HAP-1 (cell line): ENCODE results near the gene SPSB2.

Source experiments
- DNase-seq, 2 experiments: peaks; one replicate each; pipeline ENCODE4 v3.0.0-alpha.2; 2016 to 2020; ENCODE audit warnings: low spot score in 2 of 2
- H3K27me3 ChIP-seq: fragments of 250-450 bp; sonication (Bioruptor Pico); 2 replicates; pipeline ENCODE4 v1.5.1; 2020; ENCODE audit warnings: low read depth, mild to moderate bottlenecking, moderate library complexity
- H3K36me3 ChIP-seq: fragments of 250-450 bp; sonication (Bioruptor Pico); replicated peaks from 2 replicates; pipeline ENCODE4 v1.5.1; 2020; ENCODE audit warnings: mild to moderate bottlenecking
- H3K4me1 ChIP-seq: fragments of 250-450 bp; sonication (Bioruptor Pico); 2 replicates; pipeline ENCODE4 v1.5.1; 2020; ENCODE audit warnings: mild to moderate bottlenecking
- H3K4me3 ChIP-seq: fragments of 250-450 bp; sonication (Bioruptor Pico); 2 replicates; pipeline ENCODE4 v1.5.1; 2020; ENCODE audit warnings: mild to moderate bottlenecking, moderate library complexity
- H3K9me3 ChIP-seq: fragments of 250-450 bp; sonication (Bioruptor Pico); 2 replicates; pipeline ENCODE4 v1.5.1; 2020; ENCODE audit warnings: mild to moderate bottlenecking, moderate library complexity
- in situ Hi-C: fragments of 300-500 bp; cut with MboI; formaldehyde crosslinking; loops from 3 replicates; pipeline ENCODE4 v1.14.3; 2020; ENCODE audit warnings: low sequenced_read_pairs, inconsistent platforms, mixed read lengths

SPSB2 gene

DNA sequence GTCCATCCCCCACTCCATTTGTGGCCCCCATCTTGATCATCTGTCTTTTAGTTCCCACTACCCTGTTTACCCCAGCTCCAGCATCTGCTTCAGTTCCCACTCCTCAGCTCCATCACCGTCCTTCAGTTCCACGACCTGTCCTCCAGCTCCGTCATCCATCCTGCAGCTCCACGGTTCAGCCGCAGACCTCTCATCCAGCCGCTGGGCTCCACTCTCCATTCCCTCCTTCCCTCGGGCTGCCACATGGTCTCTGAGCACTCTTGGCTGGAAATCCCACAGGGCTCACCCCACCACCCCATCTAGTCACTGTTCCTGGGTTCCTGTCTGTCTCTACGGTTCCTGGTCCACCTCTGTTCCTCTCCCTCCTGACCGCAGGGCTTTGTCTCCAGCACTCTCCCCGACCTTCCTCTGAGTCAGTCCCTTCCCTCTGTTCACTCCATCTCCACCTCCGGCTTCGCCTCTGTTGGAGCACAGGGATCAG, 48.2 kb downstream of the SPSB2 start:
- no peak for DNase-seq

GRCh38 chr12:6824085-6824775, 48.9 kb downstream of the SPSB2 start:
- in situ Hi-C loops, result no loop called here
- H3K4me1 ChIP-seq, result peaks cover 17% of the 10 kb centered on the region
- H3K4me3 ChIP-seq, result no peak overlapping the region
- H3K36me3 ChIP-seq, result peaks cover 3% of the 10 kb centered on the region
- no peak for DNase-seq
- H3K9me3 ChIP-seq, result no peaks in the 10 kb centered on the region
- H3K27me3 ChIP-seq, result no peaks in the 10 kb centered on the region

More for the DNA sequence above, 48.2 kb downstream of the SPSB2 start:
- peaks cover 21% of the 10 kb centered on the region for H3K4me1 ChIP-seq
- no peak overlapping the region for H3K4me3 ChIP-seq
- H3K27me3 ChIP-seq, result no peaks in the 10 kb centered on the region
- no peaks in the 10 kb centered on the region for H3K9me3 ChIP-seq
- in situ Hi-C loops, result loop anchor here (5.0 kb wide), 1 partner anchor 73 kb away; the partner anchor contains the start of gene MLF2
- peaks cover 9% of the 10 kb centered on the region for H3K36me3 ChIP-seq

GRCh38 chr12:6823182-6824084, 49.7 kb downstream of the SPSB2 start:
- in situ Hi-C loops, result no loop called here
- H3K4me1 ChIP-seq, result peaks cover 17% of the 10 kb centered on the region
- DNase-seq, result no peak
- H3K9me3 ChIP-seq, result no peaks in the 10 kb centered on the region
- H3K36me3 ChIP-seq, result no peaks in the 10 kb centered on the region
- no peak overlapping the region for H3K4me3 ChIP-seq
- no peaks in the 10 kb centered on the region for H3K27me3 ChIP-seq

- Histone ChIP-seq H3K4me1 (peaks cover 17% of the 10 kb centered on the region), H3K4me3 (peak overlapping the region; percentile 33), H3K9me3 (no peaks in the 10 kb centered on the region), H3K27me3 (no peaks in the 10 kb centered on the region), H3K36me3 (no peaks in the 10 kb centered on the region)
- no peak for DNase-seq
- in situ Hi-C loops, result no loop called here
These were observed 50.5 kb downstream of the SPSB2 start for GRCh38 chr12:6822426-6823135.

DNA sequence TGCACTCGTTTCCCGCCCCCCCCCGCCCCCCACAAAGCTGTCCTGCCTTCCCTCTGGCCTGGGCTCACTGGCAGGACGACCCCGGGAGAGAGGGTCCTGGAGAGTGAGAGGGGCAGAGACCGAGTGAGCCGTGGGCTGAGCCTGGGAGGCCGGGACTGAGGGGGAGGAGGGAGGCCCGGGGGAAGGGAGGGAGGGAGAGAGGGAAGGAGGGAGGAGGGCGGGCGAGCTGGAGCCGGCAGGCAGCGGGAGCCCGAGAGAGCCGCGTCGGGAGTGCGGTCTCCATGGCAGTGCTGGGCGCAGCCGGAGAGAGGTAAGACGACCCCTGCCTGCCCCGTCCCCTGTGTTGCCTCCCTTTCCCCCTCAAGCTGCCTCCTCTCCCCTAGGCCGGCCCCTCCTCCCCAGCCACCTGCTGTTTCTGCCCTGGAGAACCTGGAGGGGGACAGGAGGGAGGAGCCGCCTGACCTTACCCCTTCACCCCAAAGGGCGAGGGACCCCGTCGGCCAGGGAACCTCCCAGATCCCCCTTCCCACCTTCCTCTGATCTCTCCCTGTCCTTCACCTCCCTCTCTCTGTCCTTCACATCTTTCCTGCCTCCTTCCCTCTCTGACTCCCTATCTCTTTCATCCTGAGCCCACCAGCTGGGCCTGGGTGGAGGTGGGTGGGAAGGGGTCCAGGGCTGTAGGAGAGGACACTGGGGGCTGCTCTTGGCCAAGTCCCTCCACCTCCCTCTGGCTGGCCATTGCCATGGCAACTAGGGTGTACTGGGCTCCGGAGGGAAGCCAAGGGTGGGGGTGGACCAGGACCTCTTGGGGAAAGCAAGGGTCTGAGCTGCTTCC, 51.3 kb downstream of the SPSB2 start, which contains the start of gene GPR162:
TSS of gene GPR162 (plus strand) at position 231 of the 835 bp plus-strand sequence. CDS start 2,078 bp downstream, outside the sequence.
- in situ Hi-C loops, result no loop called here
- H3K4me3 ChIP-seq, result peak within 1 kb of the TSS; percentile 33
- no peaks in the 10 kb centered on the region for H3K27me3 ChIP-seq
- H3K36me3 ChIP-seq, result no peaks in the 10 kb centered on the region
- peaks cover 12% of the 10 kb centered on the region for H3K4me1 ChIP-seq
- peak; percentile 50 to 85 for DNase-seq
- H3K9me3 ChIP-seq, result no peaks in the 10 kb centered on the region
